Fibroblast of pulmonary artery (primary cell): ENCODE measurements around the gene CPS1.
A peak's percentile ranks its signal among the peaks of the same experiment; 100 is the strongest.

ENCODE experiments used
- DNase-seq: peaks from one replicate; pipeline ENCODE4 v3.0.0-alpha.2; 2010; ENCODE audit warnings: low read depth
- H3K4me3 ChIP-seq: replicated peaks from 2 replicates; pipeline ENCODE4 v1.5.1; 2011; ENCODE audit warnings: low read depth, mild to moderate bottlenecking, control low read depth, low read length, moderate library complexity
- TF ChIP-seq, protein P1 (sequence below): IDR thresholded peaks from 2 replicates; pipeline ENCODE4 v1.5.1; 2011; ENCODE audit warnings: mild to moderate bottlenecking, control low read depth, low read length, inconsistent platforms; ENCODE audit errors: missing control alignments

Gene CPS1

DNA sequence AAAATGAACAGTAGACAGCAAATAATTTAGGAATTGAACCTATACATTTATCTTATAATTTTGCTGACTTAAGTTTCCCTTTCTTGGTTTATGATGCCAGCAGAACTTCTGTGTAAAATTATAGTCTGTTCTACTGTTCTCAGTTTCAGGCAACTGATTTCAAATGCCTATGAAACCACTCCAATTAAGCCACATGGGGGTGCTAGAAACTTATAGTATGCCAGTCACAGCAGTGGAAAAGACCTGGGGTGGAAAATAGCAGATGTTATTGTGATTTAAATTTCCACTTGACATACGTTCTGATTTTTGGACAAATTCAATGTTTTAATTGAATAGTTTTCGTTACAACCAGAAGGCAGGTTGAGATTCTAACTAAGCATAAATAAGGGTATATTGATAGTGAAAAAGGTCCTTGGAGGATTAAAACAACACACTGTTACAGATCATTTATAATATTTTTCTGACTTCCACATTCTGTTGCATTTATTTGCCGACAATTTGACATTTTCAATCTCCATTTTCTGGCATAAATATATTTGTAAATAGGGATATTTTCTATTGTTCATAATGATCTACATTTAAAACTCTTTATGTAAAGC is 61.4 kb downstream of the CPS1 start:
- no peak overlapping the region for H3K4me3 ChIP-seq
- TF ChIP-seq, protein P1, sequence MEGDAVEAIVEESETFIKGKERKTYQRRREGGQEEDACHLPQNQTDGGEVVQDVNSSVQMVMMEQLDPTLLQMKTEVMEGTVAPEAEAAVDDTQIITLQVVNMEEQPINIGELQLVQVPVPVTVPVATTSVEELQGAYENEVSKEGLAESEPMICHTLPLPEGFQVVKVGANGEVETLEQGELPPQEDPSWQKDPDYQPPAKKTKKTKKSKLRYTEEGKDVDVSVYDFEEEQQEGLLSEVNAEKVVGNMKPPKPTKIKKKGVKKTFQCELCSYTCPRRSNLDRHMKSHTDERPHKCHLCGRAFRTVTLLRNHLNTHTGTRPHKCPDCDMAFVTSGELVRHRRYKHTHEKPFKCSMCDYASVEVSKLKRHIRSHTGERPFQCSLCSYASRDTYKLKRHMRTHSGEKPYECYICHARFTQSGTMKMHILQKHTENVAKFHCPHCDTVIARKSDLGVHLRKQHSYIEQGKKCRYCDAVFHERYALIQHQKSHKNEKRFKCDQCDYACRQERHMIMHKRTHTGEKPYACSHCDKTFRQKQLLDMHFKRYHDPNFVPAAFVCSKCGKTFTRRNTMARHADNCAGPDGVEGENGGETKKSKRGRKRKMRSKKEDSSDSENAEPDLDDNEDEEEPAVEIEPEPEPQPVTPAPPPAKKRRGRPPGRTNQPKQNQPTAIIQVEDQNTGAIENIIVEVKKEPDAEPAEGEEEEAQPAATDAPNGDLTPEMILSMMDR, result peak; percentile 74
- DNase-seq, result peak; percentile 68

DNA sequence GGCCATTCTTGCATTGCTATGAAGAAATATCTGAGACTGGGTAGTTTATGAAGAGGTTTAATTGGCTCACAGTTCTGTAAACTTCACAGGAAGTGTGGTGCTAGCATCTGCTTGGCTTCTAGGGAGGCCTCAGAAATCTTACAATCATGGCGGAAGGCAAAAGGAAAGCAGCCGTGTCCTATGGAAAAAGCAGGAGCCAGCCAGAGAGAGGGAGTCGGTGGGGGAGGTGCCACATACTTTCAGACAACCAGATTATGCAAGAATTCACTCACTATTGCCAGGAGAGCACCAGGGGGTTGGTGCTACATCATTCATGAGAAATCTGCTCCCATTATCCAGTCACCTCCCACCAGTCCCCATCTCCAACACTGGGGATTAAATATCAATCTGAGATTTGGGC is 64.1 kb downstream of the CPS1 start:
- no peak overlapping the region for H3K4me3 ChIP-seq
- TF ChIP-seq, protein P1, result no peak
- peak; percentile 12 for DNase-seq

DNA sequence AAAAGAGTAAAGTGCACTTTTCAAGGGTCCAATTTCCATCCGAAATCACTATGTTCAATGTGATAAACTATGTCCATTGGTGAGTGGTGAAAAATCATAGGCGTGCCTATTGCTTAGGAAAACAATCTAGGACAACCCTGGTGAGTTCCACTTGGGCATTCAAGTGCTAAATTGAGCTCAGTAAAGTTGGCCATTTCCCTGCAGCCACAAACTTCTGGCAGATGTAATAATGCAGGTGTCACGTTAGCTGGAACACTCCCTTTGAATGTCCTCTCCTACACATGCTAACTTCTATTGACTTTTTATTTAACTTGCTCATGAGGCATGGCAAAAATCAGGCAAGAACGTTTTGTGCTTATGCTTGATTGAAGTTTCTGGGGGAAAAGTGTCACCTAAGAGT is 67.1 kb downstream of the CPS1 start:
- H3K4me3 ChIP-seq, result no peak overlapping the region
- no peak for DNase-seq
- TF ChIP-seq, protein P1, result no peak

DNA sequence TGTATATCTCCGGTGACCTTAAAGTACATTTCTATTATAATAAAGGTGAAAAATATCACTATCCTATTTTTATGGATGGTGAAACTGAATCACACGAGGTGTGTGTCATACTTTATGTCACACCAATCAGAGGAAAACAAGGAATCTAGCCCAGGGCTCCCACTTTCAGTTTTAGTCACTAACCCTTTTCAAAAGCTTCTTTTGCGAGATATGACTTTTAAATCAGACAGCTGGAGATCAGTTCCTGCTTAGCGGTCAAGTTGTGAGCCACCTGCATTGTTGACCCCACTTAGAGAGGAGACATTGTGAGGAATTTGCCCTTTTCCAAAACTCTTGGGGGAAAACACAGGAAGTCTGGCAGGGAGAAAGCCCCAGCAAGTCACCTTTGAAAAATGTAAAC is 70.5 kb downstream of the CPS1 start:
- TF ChIP-seq, protein P1, result no peak
- peak; percentile 12 for DNase-seq
- no peak overlapping the region for H3K4me3 ChIP-seq

DNA sequence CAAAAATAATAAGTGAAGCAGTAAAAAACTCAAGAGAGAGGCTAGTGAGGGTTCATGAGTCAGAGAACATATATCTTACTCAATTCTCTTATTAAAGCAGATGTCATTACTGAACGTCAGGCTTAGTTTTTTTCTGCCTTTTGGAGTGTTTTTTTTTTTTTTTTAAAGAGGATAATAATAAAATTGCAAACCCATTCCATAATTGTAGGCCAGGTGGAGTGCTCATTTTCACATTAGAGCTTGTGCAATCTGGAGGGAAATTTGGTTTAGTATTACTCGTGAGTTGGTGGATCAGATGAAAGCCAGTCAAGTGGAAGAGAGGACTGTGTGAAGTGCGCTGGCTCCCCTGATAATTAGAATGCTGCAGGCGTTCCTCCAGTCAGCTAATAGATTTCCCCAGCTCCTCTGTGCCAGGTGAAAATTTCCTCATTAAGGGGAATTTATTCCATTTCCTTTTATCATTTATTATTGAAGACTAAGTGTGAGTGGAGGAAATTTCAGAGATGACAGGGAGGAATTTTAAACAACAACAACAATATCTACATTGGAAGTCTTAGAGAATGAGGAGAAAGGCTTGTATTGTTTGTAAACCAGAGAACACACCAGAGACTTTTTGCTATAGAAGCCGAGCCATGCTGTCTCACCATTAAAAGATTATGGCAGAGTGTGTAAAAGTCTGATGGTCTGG is 74.6 kb downstream of the CPS1 start:
- TF ChIP-seq, protein P1, result no peak
- no peak overlapping the region for H3K4me3 ChIP-seq
- no peak for DNase-seq

DNA sequence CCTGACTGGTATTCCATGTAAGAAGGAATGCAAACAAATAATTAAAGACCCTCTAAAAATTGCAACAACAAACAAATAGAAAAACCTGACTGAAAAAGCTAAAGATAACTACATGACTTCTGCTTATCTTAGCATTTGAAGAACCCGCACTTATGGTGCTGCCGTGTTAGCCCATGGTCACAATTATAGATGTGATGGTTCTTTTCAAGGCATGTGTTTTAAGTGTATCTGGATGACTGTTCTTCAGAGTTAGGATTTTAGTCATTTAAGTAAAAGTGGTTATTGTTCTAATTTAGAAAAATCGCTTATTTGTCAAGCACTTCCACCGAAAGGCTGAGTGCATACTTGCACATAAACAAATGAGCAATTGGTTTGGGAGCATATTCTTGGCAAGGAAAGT is 77.3 kb downstream of the CPS1 start:
- no peak for DNase-seq
- H3K4me3 ChIP-seq, result no peak overlapping the region
- TF ChIP-seq, protein P1, result no peak

DNA sequence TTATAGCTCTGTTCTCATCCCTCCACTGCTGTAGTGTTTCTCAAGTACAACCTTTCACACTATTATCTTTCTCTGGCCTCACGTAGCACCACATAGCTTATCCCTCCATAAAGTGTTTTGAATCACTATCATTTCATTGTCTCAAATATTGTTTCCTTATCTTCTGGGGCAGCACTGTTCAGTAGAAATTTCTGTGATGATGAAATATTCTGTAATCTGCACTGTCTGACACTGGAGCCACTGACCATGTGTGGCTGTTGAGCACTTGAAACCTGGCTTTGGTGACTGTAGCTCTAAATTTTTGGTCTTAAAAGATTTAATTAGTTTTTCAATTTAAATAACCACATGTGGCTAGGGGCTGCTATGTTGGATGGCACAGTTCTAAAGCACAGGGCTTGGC is 78.9 kb downstream of the CPS1 start:
- TF ChIP-seq, protein P1, result no peak
- DNase-seq, result no peak

More for the DNA sequence above, 78.9 kb downstream of the CPS1 start:
- H3K4me3 ChIP-seq, result no peak overlapping the region
